Measurements from ENCODE around the gene AVEN. TPM values are rescaled to one million over a fixed set of nuclear protein-coding genes. Genes with fewer than 3 reads are reported as not detected.

AVEN gene
- total and polyA plus RNA-seq, 11 donors: 16.3 to 37.1 (median 21.0) TPM

DNA sequence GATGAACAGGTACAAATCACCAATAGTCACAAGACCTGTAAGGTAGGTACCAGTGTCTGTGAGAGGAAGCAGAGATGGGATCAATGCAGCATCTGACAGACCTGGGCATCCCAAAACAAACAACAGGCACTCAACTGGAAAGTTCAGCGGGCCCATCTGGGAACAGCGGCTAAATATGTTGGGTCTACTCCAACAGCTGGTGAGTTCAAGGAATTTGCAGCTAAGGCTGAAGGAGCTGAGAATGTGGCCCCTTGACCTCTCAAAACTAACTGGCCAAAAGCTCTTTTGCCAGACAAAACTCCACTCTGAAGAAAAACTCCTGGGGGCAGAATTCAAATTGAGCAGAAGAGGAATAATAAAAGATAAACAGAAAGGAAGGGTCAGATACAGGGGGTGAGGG, 24.4 kb downstream of the AVEN start:
- DNase-seq (no peak), ATAC-seq (no peak)
- TF ChIP-seq, protein P1, sequence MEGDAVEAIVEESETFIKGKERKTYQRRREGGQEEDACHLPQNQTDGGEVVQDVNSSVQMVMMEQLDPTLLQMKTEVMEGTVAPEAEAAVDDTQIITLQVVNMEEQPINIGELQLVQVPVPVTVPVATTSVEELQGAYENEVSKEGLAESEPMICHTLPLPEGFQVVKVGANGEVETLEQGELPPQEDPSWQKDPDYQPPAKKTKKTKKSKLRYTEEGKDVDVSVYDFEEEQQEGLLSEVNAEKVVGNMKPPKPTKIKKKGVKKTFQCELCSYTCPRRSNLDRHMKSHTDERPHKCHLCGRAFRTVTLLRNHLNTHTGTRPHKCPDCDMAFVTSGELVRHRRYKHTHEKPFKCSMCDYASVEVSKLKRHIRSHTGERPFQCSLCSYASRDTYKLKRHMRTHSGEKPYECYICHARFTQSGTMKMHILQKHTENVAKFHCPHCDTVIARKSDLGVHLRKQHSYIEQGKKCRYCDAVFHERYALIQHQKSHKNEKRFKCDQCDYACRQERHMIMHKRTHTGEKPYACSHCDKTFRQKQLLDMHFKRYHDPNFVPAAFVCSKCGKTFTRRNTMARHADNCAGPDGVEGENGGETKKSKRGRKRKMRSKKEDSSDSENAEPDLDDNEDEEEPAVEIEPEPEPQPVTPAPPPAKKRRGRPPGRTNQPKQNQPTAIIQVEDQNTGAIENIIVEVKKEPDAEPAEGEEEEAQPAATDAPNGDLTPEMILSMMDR (IDR thresholded peaks at IDR 0.05): no peak
- TF ChIP-seq POLR2A (IDR thresholded peaks at IDR 0.05): no peak
- H3K4me3 ChIP-seq: no peak overlapping the region
- H3K4me1 ChIP-seq: peaks cover 0 to 2% (median 0%) of the 10 kb centered on the region in 12 donors
- H3K27ac ChIP-seq: no peak overlapping the region
- H3K27me3 ChIP-seq: no peaks in the 10 kb centered on the region
- no peaks in the 10 kb centered on the region for H3K9me3 ChIP-seq
- no peaks in the 10 kb centered on the region for H3K36me3 ChIP-seq
- intact Hi-C loops (cut with DNase I): loop anchor here in 1 of 10 donors (5.0 kb wide), 1 partner anchor 48 kb away; no protein-coding TSS in a partner anchor
- WGBS, 4 donors: 84 to 95% (median 94%) methylated on average over 2 of the region's 2 CpGs

DNA sequence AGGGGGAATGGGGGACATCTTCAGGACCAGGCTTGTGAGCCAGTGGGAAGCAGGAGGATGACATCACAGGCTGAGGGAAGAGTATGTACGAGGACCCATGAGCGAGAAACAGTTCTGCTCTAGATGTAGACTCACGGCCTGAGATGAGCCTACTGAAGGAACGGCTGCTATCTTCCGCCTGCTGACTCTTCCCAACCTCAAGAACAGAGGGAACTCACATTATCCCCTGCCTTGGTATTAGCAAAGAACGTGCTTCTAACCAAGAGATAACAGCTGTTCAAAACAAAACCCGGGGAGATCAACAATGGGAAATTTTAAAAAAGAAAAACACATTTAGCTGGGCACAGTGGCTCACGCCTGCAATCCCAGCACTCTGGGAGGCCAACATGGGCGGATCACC, 25.3 kb downstream of the AVEN start:
- no peaks in the 10 kb centered on the region for H3K27me3 ChIP-seq
- no peak overlapping the region for H3K27ac ChIP-seq
- intact Hi-C loops (cut with DNase I): loop anchor here in 1 of 10 donors (5.0 kb wide), 1 partner anchor 49 kb away; no protein-coding TSS in a partner anchor
- WGBS, 4 donors: 96 to 97% (median 96%) methylated on average over 9 of the region's 9 CpGs
- H3K9me3 ChIP-seq: no peaks in the 10 kb centered on the region
- no peaks in the 10 kb centered on the region for H3K36me3 ChIP-seq
- DNase-seq (no peak), ATAC-seq (no peak)
- TF ChIP-seq, protein P1 (IDR thresholded peaks at IDR 0.05): no peak
- no peak for TF ChIP-seq POLR2A (IDR thresholded peaks at IDR 0.05)
- peaks cover 0 to 2% (median 0%) of the 10 kb centered on the region in 12 donors for H3K4me1 ChIP-seq
- no peak overlapping the region for H3K4me3 ChIP-seq

DNA sequence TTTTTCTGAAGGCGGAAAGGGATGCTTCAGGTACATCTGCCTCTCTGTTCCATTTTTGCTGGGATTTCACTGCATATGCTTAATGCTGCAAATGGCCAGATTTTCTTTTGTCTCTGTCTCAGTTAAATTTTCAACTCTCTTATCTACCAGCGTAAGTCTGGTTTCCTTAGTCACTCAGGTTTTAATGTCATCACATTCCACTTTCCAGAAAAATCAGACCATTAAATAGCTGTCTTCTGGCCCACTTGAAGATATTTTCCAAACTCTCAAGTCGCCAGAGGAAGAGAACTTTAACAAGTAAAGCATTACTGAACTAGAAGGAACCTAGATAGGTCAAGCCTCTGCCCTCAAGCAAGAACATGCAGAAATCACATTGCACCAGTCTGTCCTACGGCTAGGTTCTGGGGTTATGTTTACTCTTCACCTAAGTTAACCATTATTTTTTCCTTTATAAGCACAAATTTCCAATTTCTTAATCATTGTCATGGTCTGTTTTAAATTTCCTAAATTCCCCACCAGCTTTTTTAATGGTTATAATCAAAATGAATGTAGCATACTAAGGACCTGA, 26.5 kb downstream of the AVEN start:
- 82 to 84% (median 83%) methylated on average over 4 of the region's 4 CpGs for WGBS, 4 donors

DNA sequence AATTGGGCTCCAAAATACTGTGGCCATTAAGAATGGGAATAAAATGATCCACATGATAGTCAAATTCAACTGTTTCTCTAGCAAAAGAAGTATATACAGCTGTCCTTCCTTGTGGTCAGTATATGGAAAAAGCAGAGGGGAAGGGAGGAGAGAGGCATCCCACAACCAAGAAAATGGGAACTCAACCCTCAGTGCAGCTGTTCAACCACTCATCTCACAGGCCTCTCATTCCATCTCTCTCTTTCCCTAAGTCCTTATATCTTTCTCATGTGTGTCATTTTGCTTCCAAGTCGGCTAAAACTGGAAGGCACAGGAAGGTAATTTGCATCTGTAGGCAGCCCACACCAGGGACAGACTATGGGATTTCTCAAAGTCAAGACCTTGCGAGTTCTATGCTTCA, 27.5 kb downstream of the AVEN start:
- Histone ChIP-seq H3K27ac (no peak overlapping the region), H3K36me3 (no peaks in the 10 kb centered on the region), H3K4me3 (no peak overlapping the region), H3K9me3 (no peaks in the 10 kb centered on the region), H3K27me3 (no peaks in the 10 kb centered on the region), H3K4me1 (peaks cover 0 to 2% (median 0%) of the 10 kb centered on the region in 12 donors)
- DNase-seq (no peak), ATAC-seq (no peak)
- intact Hi-C loops (cut with DNase I): loop anchor here in 1 of 10 donors (5.0 kb wide), 1 partner anchor 51 kb away; no protein-coding TSS in a partner anchor
- WGBS, 4 donors: 67 to 74% (median 72%) methylated on average over 2 of the region's 2 CpGs
- no peak for TF ChIP-seq POLR2A (IDR thresholded peaks at IDR 0.05)
- TF ChIP-seq, protein P1 (IDR thresholded peaks at IDR 0.05): no peak

More for the DNA sequence above, 26.5 kb downstream of the AVEN start:
- DNase-seq (no peak), ATAC-seq (no peak)
- intact Hi-C loops (cut with DNase I): loop anchor here in 1 of 10 donors (5.0 kb wide), 1 partner anchor 50 kb away; no protein-coding TSS in a partner anchor
- H3K9me3 ChIP-seq: no peaks in the 10 kb centered on the region
- H3K27ac ChIP-seq: no peak overlapping the region
- TF ChIP-seq POLR2A (IDR thresholded peaks at IDR 0.05): no peak
- TF ChIP-seq, protein P1 (IDR thresholded peaks at IDR 0.05): no peak
- H3K36me3 ChIP-seq: no peaks in the 10 kb centered on the region
- H3K27me3 ChIP-seq: no peaks in the 10 kb centered on the region
- H3K4me3 ChIP-seq: no peak overlapping the region
- H3K4me1 ChIP-seq: peaks cover 0 to 2% (median 0%) of the 10 kb centered on the region in 12 donors

All from heart left ventricle (tissue), 16 donors.